Mucosa of descending colon (tissue), 3 donors: Measurements from ENCODE around the gene FYN. TPM values are rescaled to one million over a fixed set of nuclear protein-coding genes. Genes with fewer than 3 reads are reported as not detected.
A peak's percentile ranks its signal among the peaks of the same experiment; 100 is the strongest.

Experiments
- ATAC-seq: fragments of 200-7000 bp; cut with Tn5 transposase; one replicate; pipeline ENCODE4 v1.9.1; 2020; ENCODE audit warnings: mild to moderate bottlenecking, moderate library complexity
- DNase-seq, 3 donors: peaks; one replicate each; pipeline ENCODE4 v3.0.0-alpha.2; 2020
- H3K36me3 ChIP-seq: fragments of 200-600 bp; one replicate; pipeline ENCODE4 v1.8.0; 2021; ENCODE audit warnings: low read depth, mild to moderate bottlenecking
- H3K4me1 ChIP-seq: fragments of 200-600 bp; one replicate; pipeline ENCODE4 v1.8.0; 2021; ENCODE audit warnings: low read depth, mild to moderate bottlenecking
- H3K4me3 ChIP-seq: fragments of 200-600 bp; one replicate; pipeline ENCODE4 v1.8.0; 2021; ENCODE audit warnings: mild to moderate bottlenecking
- H3K9me3 ChIP-seq: fragments of 200-600 bp; one replicate; pipeline ENCODE4 v1.8.0; 2021; ENCODE audit warnings: mild to moderate bottlenecking
- CTCF ChIP-seq: fragments of 200-600 bp; IDR thresholded peaks from one replicate; pipeline ENCODE4 v1.8.0; 2022; ENCODE audit warnings: antibody characterized with exemption, mild to moderate bottlenecking
- intact Hi-C, 2 donors: fragments of 100-400 bp; cut with DNase I in 1 of 2; cut with micrococcal nuclease in 1 of 2; formaldehyde crosslinking; loops; one replicate each; pipeline versions ENCODE4 v1.11.0 to v1.11.1; 2022; cut with DNase I, micrococcal nuclease
- total RNA-seq, 3 donors: library from RNA; stranded (reverse); fragmentation: NEBNext Ultra II Directional in 2 of 3; extraction: Animal tissue kit (Norgen Biotek cat#: 25700) in 2 of 3; gene quantifications; one replicate each; pipeline versions ENCODE4 v1.2.1 to v1.2.4, GENCODE V29; 2021 to 2023
- donor health status: DM: no; HTN: no; CAD: no; lungs with moderate emphysema.
- donor health status: DM: no; HTN: no; CAD: no.
- donor health status: DM: no; HTN: yes; CAD: no.

FYN gene
- total RNA-seq, 3 donors from 2014 or later = 15.0 to 63.0 (median 24.8) TPM

- ATAC-seq = no peak
Measured at GRCh38 chr6:111623046-111623718, 250.1 kb downstream of the FYN start.

GRCh38 chr6:111620169-111620568, 253.1 kb downstream of the FYN start:
- intact Hi-C loops = no loop called here
- peak; percentile 67 for ATAC-seq
- peak in 2 of 3 donors; percentile 51 to 64 for DNase-seq

More at GRCh38 chr6:111623046-111623718, 250.1 kb downstream of the FYN start:
- Histone ChIP-seq H3K36me3 (no peaks in the 10 kb centered on the region), H3K9me3 (no peaks in the 10 kb centered on the region), H3K4me3 (no peak overlapping the region), H3K4me1 (peaks cover 7% of the 10 kb centered on the region)
- no peak for TF ChIP-seq CTCF
- DNase-seq = peak in 1 of 3 donors; percentile 19
- intact Hi-C loops = no loop called here

GRCh38 chr6:111618407-111618806, 254.8 kb downstream of the FYN start:
- H3K4me3 ChIP-seq = no peak overlapping the region
- intact Hi-C loops = no loop called here
- DNase-seq = no peak

More at GRCh38 chr6:111620169-111620568, 253.1 kb downstream of the FYN start:
- Histone ChIP-seq H3K4me1 (peaks cover 14% of the 10 kb centered on the region), H3K4me3 (no peak overlapping the region), H3K9me3 (no peaks in the 10 kb centered on the region), H3K36me3 (no peaks in the 10 kb centered on the region)
- no peak for TF ChIP-seq CTCF

DNA sequence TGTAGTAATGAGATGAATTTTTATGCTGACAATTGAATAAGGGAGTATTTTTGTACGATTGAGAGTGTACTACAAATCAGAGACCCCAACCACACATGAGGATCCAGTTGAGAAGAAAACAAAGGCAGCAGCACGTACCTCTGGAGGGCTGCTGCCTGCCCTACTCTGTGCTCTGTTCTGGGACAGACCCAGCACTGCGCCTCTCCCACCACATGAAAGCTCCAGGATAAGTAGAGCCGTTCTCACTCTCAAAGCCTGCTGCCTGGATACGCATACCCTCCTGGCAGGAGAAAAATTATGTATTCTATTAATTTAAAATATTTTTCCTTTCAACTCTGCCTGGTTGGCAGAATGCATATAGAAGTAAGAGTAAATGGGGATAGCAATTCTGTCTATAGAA, 256.1 kb downstream of the FYN start:
- Histone ChIP-seq H3K36me3 (no peaks in the 10 kb centered on the region), H3K4me1 (peaks cover 14% of the 10 kb centered on the region), H3K4me3 (no peak overlapping the region), H3K9me3 (no peaks in the 10 kb centered on the region)
- TF ChIP-seq CTCF = no peak
- no peak for ATAC-seq
- DNase-seq = no peak
- intact Hi-C loops = no loop called here

More at GRCh38 chr6:111618407-111618806, 254.8 kb downstream of the FYN start:
- Histone ChIP-seq H3K36me3 (no peaks in the 10 kb centered on the region), H3K9me3 (no peaks in the 10 kb centered on the region), H3K4me1 (peaks cover 14% of the 10 kb centered on the region)
- ATAC-seq = no peak
- TF ChIP-seq CTCF = no peak

DNA sequence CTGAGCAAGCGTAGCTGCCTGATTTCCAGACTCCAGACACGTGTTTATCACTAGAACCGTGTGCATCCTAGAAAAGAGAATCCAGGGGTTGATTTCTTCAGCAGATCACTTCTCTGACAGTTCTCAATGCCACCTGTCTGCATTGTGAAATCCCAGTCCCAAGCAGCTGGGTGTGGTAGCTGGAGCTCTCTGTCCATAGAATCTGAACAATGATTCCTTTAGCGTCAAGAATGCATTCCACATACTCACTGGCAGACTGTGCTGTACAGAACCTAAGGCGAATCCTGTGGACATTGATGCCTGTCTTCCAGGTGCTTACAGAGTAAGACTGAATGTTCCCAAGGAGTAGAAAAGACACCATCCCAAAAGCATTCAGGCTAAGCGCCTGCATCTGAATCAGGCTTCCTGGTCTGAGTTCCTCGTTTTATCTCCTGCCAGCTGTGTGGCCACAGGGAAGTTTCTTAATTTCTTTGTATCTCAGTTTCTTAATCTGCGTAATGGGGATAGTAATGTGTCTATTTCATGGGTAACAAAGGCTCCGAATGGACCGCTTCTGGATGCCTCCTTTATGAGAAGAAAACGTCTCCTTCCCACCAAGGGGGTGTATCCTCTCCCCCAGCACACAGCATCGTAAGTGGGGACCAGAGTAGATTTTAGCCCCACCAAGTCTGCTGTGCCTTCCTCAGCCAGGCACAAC, 257.2 kb downstream of the FYN start:
- no peaks in the 10 kb centered on the region for H3K36me3 ChIP-seq

More for the DNA sequence above, 257.2 kb downstream of the FYN start:
- DNase-seq (no peak), ATAC-seq (peak; percentile 61)
- intact Hi-C loops = no loop called here
- Histone ChIP-seq H3K9me3 (no peaks in the 10 kb centered on the region), H3K4me3 (no peak overlapping the region), H3K4me1 (peaks cover 16% of the 10 kb centered on the region)
- no peak for TF ChIP-seq CTCF
